Measurements from ENCODE around the gene ACAD8.

Gene ACAD8

DNA sequence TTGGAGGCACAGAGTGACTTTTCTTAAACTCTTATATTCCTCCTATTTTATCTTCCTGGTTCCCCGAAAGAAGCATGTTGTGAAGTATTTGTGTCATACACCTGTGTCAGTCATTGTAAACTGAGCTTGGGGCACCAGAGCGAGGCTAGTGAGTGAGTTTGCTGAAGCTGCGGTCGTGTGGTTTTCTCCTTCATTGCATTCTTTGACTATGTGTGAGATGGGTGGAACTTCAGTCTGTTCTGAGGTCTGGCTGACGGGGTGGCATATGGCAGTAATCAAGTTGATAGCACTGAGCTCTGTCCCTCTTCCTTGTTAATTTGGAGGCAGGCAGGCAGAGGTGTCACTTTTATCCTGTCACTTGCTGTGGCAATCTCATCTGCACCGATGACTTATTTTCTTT lies 24.7 kb upstream of the ACAD8 start:
- no peaks in the 10 kb centered on the region for H3K27me3 ChIP-seq (replicated peaks)
- DNase-seq: no peak
- in situ Hi-C loops (cut with HindIII; ENCODE audit: low pct_ligation_motif_present, low sequenced_read_pairs): no loop called here
- TF ChIP-seq, protein P1, sequence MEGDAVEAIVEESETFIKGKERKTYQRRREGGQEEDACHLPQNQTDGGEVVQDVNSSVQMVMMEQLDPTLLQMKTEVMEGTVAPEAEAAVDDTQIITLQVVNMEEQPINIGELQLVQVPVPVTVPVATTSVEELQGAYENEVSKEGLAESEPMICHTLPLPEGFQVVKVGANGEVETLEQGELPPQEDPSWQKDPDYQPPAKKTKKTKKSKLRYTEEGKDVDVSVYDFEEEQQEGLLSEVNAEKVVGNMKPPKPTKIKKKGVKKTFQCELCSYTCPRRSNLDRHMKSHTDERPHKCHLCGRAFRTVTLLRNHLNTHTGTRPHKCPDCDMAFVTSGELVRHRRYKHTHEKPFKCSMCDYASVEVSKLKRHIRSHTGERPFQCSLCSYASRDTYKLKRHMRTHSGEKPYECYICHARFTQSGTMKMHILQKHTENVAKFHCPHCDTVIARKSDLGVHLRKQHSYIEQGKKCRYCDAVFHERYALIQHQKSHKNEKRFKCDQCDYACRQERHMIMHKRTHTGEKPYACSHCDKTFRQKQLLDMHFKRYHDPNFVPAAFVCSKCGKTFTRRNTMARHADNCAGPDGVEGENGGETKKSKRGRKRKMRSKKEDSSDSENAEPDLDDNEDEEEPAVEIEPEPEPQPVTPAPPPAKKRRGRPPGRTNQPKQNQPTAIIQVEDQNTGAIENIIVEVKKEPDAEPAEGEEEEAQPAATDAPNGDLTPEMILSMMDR (IDR thresholded peaks at IDR 0.05; ENCODE audit: low read depth, low read length, missing control alignments): no peak
- H3K27ac ChIP-seq: no peak overlapping the region
- H3K36me3 ChIP-seq (replicated peaks): no peaks in the 10 kb centered on the region
- H3K4me3 ChIP-seq (ENCODE audit: low read depth, low read length): no peak overlapping the region

DNA sequence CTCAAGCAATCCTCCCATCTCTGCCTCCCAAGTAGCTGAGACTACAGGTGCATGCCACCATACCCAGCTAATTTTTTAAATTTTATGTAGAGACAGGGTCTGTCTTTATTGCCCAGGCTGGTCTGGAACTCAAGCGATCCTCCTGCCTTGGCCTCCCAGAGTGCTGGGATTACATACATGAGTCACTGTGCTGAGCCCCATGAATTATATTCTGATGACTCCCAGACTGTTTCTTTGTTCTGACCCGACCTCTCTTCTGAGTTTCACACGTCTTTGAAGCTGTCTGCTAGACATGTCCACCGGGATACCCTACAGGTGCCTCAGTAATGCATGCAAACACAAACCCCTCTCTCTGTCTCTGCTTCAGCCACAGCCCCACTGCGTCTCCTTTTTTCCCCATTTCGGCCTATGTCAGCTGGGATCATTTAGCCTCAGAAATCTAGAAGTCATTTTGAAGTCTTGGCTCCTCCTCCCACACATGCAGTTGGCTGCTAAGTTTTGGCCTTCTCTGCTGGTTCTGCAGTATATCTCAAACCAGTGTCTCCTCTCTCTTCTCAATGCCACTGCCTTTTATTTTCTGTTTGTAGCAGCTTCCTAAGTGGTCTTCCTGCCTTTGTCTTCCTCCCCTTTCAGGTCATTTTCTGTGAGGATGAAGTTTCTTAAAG lies 24.1 kb upstream of the ACAD8 start:
- in situ Hi-C loops (cut with HindIII; ENCODE audit: low pct_ligation_motif_present, low sequenced_read_pairs): no loop called here
- H3K27ac ChIP-seq: no peak overlapping the region
- no peak overlapping the region for H3K4me3 ChIP-seq (ENCODE audit: low read depth, low read length)
- no peak for DNase-seq
- no peaks in the 10 kb centered on the region for H3K36me3 ChIP-seq (replicated peaks)
- TF ChIP-seq, protein P1 (IDR thresholded peaks at IDR 0.05; ENCODE audit: low read depth, low read length, missing control alignments): no peak
- no peaks in the 10 kb centered on the region for H3K27me3 ChIP-seq (replicated peaks)

DNA sequence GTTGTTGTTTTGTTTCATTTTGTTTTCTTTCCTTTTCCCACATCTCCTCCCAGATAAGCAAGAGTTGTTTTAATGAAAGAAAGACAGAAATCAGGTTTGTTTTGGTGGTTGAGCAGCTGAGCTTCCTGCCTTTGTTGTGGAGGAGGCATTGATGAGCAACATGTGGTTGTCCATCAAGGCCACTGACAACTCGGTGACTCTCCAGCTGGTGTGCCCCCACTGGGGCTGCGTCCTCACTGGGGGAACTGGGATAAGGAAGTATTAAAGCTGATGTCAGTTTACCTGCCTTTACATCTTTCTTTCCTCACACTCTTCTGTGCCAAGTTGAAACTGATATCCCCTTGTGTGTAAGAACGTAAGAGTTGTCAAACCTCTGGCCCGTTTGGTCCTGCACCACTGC lies 23.0 kb upstream of the ACAD8 start:
- TF ChIP-seq, protein P1 (IDR thresholded peaks at IDR 0.05; ENCODE audit: low read depth, low read length, missing control alignments): no peak
- Histone ChIP-seq H3K27me3 (replicated peaks) (no peaks in the 10 kb centered on the region), H3K36me3 (replicated peaks) (no peaks in the 10 kb centered on the region), H3K27ac (no peak overlapping the region), H3K4me3 (ENCODE audit: low read depth, low read length) (no peak overlapping the region)
- in situ Hi-C loops (cut with HindIII; ENCODE audit: low pct_ligation_motif_present, low sequenced_read_pairs): no loop called here
- DNase-seq: no peak

DNA sequence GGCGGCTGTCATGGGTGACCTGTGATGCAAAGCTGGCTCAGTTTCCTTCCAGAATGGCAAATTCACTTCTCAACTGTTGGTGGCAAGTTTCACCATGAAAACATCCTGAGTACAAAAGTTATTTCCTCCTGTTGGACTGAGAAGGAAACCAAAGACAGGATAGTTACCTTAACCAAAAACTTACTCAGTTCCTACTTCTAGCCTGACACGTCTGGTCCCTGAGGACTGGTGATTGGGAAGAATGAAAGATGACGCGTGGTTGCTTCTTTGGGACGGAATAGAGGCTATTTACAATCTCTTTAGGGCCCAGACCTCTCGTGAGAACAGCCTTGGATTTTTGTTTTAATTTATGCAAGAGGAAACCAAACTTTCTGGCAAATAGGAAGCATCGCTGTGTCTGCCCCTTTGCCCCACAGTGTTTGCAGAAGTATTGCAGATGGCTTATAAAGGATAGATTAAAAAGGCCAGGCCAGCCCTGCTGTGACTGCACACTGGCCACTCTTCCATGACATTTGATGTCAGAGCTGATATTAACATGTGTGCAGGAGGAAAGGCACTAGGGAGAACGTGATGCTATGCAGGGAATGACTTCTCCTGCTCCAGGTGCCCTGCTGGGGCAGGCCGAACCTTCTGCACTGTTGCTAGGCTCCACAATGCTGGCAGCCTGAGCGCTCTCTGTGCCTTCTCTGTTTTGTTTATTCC lies 21.3 kb upstream of the ACAD8 start:
- peaks cover 4% of the 10 kb centered on the region for H3K36me3 ChIP-seq (replicated peaks)
- H3K27me3 ChIP-seq (replicated peaks): no peaks in the 10 kb centered on the region
- in situ Hi-C loops (cut with HindIII; ENCODE audit: low pct_ligation_motif_present, low sequenced_read_pairs): no loop called here
- no peak for DNase-seq
- TF ChIP-seq, protein P1 (IDR thresholded peaks at IDR 0.05; ENCODE audit: low read depth, low read length, missing control alignments): no peak
- H3K27ac ChIP-seq: no peak overlapping the region
- H3K4me3 ChIP-seq (ENCODE audit: low read depth, low read length): no peak overlapping the region

DNA sequence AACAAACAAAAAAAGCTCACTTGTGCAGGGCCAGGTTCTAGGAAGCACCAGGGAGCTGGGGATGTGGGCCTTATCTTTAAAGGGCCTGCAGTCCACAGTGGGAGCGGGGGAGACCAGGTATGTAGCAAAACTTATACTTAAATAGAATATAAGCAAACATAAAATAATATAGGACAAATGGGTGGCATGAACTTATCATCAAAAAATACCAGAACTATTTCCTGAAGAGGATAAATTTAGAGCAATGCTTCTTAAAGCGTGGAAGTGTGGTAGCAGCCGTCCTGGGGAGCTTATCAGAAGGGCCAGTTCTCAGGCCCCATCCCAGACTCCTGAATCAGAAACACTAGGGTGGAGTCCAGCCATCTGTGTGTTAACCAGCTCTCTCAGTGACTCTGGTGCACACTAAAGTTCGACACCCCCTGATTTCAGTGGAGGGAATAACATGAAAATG lies 19.6 kb upstream of the ACAD8 start:
- peaks cover 4% of the 10 kb centered on the region for H3K36me3 ChIP-seq (replicated peaks)
- H3K27me3 ChIP-seq (replicated peaks): no peaks in the 10 kb centered on the region
- TF ChIP-seq, protein P1 (IDR thresholded peaks at IDR 0.05; ENCODE audit: low read depth, low read length, missing control alignments): no peak
- no peak overlapping the region for H3K4me3 ChIP-seq (ENCODE audit: low read depth, low read length)
- H3K27ac ChIP-seq: no peak overlapping the region
- in situ Hi-C loops (cut with HindIII; ENCODE audit: low pct_ligation_motif_present, low sequenced_read_pairs): no loop called here
- DNase-seq: no peak

All from brain microvascular endothelial cell (primary cell).